Measurements from ENCODE around the gene MPL.

MPL gene

DNA sequence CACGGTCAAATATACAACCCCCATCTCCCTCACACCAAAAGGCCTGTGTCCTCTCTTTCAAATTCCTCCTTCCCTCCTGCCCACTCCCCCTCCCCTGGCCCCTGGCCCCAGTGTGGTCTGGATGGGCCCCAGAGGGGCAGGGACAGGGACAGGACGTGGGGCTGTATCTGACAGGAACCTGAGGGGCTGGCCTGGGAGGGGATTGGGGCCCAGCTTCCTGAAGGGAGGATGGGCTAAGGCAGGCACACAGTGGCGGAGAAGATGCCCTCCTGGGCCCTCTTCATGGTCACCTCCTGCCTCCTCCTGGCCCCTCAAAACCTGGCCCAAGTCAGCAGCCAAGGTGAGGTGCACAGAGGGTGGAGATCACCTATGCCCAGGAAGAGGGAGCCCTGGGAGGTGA lies at the start of gene MPL:
TSS of gene MPL (plus strand) at position 231 of the 400 bp plus-strand sequence. CDS start at position 262, 31 bp downstream.
- in situ Hi-C loops (cut with HindIII; ENCODE audit: low sequenced_read_pairs) = no loop called here

DNA sequence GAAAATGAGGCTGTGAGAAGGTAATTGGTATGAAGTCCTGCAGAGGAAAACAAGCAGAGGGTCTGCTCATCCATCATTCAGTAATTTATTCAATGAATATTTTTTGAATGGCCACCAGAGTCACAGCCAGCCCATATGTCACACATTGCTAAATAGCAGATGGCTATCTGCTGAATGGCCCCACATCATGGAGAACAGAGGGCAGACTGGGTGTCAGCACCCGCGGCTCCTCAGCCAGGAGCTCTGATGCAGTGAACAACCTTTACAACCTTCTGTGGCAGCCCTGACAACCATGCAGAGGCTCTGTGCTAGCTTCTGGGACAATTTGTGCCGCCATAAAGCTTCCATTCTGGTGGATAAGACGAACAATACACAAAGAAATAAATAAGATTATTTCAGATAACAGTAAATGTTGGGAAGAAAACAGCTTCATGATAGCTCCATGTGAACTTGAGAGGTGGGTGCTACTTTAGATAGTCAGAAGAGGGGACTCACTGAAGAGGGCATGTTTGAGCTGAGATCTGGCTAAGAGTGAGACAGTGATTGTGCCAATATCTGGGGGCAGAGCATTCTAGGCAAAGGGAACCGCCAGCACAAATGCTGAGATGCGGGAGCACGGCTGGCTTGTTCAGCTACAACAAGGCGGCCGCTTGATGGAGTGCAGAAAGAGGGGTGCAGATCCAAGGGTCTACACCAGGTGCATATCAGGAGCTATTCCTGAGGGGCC lies 49.4 kb upstream of the MPL start:
- in situ Hi-C loops (cut with HindIII; ENCODE audit: low sequenced_read_pairs) = no loop called here

DNA sequence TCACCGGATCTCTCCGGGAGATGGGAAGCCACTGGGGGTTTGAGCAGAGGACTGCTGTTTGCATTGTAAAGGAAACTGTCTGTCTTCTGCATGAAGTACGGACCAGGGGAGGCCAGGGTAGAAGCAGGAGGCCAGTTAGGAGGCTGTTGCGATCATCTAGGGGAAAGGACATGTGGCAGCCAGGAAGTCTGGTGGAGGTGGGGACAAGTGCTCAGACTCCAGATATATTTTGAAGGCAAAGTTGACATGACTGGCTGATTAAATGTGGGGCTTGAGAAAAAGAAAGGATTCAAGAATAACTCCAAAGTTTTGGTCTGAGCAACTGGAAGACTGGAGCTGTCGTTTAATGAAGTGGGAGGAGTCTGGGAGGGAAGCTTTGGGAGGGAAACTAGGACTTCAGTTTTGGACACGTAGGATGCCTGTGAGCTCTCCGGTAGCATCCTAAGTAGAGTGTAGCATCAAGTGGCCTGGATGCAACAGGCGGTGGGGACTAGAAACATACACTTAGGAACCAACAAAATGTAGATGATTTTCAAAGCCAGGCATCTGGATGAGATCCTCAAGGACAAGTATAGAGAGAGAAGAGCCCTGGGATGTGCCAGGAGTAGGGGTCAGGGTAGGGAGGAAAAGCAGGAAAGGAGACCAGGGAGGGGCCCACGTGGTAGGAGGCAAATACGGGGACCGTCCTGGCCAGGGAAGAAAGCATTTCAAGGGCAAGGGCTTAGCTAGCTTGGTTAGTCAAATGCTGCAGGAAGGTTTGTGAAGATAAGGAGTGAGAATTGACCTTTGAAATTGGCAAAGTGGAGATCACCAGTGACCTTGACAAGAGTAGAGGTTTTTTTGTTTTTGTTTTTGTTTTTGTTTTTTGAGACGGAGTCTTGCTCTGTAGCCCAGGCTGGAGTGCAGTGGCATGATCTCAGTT lies 48.6 kb upstream of the MPL start:
- in situ Hi-C loops (cut with HindIII; ENCODE audit: low sequenced_read_pairs) = no loop called here

DNA sequence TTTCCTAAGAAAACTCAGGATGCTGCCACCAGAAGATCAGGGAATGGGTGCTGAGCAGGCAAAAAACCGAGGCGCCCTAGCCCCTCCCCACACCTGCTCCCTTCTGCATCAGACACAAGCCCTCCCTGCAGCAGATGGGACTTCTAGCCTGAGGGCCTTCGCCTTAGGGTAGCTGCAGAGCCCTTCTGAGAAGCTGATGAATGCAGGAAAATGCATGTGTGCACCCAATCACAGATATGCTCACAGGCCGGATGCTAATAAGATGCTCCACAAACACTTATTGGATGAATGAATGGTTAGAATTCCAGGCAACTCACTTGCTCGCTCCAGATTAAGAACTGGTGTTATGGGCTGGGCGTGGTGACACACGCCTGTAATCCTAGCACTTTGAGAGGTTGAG lies 45.4 kb upstream of the MPL start:
- in situ Hi-C loops (cut with HindIII; ENCODE audit: low sequenced_read_pairs) = no loop called here

DNA sequence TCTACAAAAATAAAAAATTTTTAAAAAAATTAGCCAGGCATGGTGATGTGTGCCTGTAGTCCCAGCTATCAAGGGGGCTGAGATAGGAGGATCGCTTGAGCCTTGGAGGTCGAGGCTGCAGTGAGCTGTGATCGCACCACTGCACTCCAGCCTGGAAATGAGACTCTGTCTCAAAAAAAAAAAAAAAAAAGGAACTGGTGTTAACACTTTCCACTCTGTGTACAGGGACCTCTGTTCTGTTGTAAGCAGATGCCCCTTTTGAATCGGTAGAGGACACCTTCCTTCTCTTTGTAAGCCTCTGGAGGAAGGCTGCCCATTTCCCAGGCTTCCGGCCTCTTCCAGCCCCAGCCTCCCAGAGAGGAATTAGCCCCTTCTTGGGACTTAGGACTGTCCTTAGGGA lies 44.9 kb upstream of the MPL start:
- in situ Hi-C loops (cut with HindIII; ENCODE audit: low sequenced_read_pairs) = no loop called here

DNA sequence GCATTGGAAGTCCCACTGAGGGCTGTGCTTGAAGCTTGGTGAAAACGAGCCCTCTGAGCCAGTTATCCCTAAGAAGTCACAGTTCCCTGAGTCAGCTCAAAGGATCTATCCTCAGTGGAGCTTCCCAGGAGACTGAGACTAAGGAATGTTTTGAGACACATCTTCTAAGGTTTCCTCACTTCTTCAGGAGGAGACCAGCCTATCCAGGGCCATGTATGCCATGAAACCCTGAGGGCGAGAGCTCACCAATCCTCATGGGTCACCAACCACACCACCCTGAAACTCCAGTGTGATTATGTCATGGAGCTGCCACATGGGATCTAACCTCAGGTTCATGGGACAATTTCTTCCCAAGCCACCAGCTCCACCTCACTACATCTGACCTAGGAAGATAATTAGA lies 44.4 kb upstream of the MPL start:
- in situ Hi-C loops (cut with HindIII; ENCODE audit: low sequenced_read_pairs) = no loop called here

DNA sequence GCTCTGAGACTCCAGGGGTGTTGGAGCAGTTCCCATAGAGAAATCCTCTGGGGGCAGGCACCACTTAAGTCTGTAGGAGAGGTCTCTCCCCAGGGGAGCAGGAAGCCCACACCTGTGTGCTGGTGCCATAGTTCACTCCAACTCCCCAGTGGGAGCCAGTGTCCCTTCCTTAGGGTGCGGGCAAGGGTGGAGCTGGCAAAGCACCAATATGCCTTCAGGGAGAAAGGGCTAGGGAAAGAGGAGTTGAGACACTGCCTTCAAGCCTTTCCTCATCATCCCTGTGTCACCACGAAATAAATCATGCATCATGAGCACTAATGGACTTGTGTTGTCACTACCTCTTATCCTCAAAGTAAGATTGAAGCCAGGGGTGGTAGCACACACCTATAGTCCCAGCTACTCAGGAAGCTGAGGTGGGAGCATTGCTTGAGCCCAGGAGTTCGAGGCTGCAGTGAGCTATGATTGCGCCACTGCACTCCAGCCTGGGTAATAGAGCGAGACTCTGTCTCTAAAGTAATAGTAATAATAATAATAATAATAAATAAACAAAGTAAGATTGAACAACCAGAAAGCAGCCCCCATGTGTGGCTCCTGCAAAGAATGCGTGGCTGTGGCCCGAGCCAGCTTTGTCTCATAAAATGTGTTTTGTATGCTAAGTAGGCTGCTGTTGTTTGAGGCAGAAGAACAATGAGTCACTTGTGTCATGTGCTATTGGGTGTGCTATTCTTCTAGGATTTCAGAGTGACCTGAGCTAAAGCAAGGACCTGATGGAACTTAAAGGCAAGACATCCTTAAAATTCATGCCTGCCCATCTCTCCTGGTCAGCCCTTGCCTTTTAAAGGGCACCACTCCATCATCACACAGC lies 43.5 kb upstream of the MPL start:
- in situ Hi-C loops (cut with HindIII; ENCODE audit: low sequenced_read_pairs) = no loop called here

DNA sequence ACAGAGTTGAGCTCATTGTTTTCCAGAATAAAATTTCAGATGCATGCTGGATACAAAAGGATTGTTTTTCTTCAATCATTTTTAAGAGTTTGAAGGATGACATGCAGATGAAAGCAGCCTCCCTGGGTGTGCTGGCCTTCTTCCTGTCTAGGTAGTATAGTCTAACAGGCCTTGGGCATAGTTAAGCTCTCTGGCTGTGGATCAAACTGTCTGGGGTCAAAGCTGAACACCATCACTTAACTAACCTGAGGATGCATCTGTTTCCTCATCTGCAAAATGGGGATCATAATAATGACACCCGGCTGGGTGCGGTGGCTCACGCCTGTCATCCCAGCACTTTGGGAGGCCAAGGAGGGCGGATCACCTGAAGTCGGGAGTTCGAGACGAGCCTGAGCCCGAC lies 42.9 kb upstream of the MPL start:
- in situ Hi-C loops (cut with HindIII; ENCODE audit: low sequenced_read_pairs) = no loop called here

DNA sequence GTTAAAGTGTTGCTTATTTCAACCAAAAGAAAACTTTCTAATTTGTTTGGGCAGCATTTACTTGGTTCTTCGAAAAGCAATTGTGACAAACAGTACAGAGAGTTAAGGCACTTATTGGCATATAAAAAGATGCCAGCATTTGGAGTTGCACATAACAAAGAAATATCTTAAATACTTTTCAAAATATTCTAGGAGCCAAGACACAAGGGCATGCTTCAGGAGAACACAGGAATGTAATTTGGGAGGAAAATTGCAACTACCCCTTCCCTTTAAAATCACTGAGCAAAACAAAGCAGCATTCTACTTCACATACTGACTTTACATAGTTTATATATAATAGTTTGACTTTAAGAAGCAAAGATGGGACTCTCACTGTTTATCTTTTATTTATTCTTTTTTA lies 41.4 kb upstream of the MPL start:
- in situ Hi-C loops (cut with HindIII; ENCODE audit: low sequenced_read_pairs) = no loop called here

DNA sequence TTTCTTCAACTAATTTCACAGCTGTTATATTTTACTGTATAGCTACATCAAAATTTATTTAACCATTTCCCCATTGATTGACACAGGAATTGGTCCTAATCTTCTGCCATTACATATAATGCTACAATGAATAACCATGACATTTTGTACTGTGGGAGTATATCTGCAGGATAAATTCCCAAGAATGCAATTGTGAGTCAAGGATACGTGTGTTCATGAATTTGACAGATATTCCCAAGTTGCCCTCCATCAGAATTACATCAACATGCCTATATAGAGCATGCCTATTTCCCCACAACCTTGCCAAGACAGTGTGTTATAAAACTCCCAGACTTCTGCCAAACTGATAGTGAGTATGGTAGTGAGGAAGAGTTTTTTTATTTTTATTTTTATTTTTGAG lies 39.6 kb upstream of the MPL start:
- in situ Hi-C loops (cut with HindIII; ENCODE audit: low sequenced_read_pairs) = no loop called here

DNA sequence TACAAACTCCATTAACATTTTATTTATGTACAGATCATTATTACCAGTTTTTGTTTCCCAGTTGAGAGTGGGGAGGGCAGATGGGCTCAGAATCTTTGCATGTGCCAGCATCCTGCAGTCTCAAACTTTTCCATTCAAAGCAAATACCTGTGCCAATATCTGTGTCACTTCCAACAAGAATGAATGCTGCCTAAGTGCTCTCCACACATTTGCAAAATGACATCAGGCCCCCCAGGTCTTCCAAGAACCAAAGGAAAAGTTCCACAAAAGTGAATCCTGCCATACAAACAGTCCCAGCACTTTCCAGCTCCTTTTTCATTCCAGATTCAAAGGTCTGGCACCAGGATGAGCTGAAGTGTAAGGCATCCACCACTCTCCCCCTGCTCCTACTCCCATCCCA lies 38.5 kb upstream of the MPL start:
- in situ Hi-C loops (cut with HindIII; ENCODE audit: low sequenced_read_pairs) = no loop called here

DNA sequence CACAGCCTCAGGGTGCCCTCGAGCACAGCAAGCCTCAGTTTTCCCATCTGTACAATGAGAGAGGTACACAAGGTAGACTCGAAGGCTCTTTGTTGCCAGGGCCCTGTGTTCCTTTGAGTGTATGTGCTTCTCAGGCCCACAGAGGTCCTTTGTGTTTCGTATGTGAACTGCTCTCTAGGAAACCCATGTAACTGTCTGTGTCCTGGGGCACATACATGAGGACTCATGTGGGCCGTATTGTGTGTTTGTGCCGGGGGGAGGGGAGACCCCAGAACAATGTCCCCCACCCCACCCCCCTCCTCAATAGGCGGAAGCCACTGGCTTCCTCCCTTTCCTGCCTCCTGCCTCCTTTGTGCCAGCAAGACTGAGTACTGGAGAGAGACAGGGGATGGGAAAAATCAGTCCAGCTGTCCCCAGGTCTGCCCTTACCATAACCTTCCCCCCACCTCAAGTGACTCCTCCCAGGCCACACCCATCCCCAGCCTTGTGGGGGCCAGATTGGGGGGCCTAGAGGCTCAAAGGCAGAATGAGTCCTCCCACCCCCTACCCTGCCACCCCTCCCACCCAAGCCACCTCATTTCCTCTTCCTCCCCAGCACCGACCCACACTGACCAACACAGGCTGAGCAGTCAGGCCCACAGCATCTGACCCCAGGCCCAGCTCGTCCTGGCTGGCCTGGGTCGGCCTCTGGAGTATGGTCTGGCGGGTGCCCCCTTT lies 37.1 kb upstream of the MPL start, which contains the start of gene TIE1:
TSS of gene TIE1 (plus strand) at position 605 of the 717 bp plus-strand sequence. CDS start at position 695, 90 bp downstream.
- in situ Hi-C loops (cut with HindIII; ENCODE audit: low sequenced_read_pairs) = no loop called here

DNA sequence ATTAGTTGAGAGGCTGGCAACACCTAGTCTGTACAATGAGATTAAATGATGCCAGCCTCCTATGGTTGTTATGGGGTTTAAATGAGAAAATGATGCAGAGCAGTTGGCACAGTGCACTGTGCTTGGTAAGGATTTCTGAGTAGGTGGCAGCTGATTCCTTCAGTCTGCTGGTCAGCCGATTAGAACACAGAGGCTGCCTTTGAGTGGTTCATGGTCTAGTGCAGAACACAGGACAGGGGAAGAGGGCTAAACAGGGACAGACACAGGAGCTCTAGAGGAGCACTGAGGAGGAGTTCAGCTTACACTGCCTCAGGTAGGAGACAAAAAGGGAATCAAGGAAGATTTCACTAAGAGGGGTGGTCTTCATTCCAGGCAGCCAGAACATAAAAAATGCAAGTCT lies 35.4 kb upstream of the MPL start:
- in situ Hi-C loops (cut with HindIII; ENCODE audit: low sequenced_read_pairs) = no loop called here

DNA sequence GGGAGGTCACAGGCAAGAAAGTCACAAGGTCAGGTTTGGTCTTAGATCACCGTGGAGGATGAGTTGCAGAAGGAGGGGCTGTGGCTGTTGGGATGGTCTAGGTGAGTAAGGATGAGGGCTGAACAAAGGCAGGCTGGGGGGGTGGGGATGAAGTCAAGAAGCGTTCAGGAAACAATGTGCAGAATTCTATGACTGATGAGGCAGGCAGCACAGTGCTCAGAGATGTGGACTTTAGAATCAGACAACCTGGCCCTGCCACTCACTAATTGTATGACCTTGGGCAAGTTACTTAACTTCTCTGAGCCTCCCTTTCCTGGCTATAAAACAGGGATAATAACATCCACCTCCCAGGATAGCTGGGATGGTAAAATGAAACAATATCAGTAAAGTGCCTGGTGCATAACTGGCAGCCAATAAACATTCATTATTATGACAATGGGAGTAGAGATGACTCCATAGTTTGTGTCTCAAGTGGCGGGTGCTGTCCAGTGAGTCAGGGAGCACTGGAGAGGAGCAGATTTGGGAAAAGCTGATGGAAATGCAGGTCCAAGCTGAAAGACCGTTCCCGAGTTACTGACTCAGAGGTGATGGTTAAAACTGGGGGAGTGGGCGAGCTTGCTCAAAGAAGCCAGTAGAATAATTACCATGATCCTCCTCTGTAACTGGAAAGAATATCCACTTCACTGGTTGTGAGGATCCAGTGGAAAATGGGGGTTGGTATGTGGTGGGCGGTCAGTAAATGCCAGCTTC lies 34.7 kb upstream of the MPL start:
- in situ Hi-C loops (cut with HindIII; ENCODE audit: low sequenced_read_pairs) = no loop called here

DNA sequence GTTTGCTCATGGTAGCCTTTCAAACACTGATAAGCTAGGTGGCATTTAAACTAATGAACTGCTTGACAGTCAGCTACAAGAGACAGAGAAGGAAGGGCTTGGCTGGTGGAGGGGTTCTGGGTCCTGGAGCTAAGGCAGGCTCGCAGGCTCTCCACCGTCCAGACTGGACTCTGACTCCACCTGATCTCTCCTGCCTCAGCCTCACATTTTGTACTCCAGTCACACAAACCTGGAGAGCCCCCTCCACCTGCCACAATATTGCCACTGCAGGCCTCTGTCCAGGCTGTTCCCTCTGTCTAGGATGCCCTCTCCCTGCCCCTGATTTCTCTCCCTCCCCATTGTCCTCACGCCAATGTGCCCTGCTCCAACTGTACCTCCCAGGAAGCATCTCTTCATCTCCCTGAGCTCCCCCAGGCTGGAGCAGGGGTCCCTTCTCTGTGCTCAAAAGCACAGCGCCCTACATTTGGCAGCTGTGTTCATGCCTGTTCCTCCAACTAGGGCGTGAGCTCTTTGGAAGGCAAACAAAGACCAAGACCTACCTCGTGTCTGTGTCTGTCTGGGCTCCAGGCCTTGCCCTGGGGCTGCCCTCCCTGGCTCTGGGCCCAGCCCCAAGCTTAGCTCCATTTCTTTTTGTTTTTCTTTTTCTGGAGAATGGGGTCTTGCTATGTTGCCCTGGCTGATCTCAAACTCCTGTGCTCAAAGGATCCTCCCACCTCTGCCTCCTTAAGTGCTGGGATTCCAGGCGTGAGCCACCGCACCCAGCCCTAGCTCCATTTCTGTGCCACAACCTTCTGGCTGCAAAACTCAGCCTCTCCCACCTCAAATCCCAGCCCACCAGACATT lies 33.9 kb upstream of the MPL start:
- in situ Hi-C loops (cut with HindIII; ENCODE audit: low sequenced_read_pairs) = no loop called here

DNA sequence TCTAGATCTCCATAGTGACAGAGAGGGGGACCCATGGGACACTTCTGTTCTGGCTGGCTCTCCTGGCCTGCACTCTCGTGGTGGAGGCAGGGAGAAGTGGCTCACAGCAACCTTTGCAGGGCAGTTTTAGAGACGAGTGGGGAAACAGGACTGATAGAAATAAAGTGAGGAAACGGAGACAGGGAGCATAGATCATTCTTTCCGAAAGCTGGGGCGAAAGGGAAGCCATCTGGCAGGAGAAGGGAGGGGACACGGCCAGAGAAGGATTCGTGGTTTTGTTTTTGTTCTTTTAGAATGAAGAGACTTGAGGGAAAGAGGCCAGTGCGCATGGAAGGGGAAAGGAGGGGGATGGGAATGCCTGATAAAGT lies 33.3 kb upstream of the MPL start:
- in situ Hi-C loops (cut with HindIII; ENCODE audit: low sequenced_read_pairs) = no loop called here

DNA sequence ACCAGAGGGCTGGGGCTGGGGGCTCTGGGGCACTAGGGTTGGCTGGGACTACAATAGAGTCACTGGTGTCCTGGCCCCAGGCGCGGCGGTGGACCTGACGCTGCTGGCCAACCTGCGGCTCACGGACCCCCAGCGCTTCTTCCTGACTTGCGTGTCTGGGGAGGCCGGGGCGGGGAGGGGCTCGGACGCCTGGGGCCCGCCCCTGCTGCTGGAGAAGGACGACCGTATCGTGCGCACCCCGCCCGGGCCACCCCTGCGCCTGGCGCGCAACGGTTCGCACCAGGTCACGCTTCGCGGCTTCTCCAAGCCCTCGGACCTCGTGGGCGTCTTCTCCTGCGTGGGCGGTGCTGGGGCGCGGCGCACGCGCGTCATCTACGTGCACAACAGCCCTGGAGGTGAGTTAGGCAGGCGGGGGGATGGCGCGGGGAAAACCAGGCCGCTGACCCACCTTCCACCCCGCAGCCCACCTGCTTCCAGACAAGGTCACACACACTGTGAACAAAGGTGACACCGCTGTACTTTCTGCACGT lies 32.8 kb upstream of the MPL start:
- in situ Hi-C loops (cut with HindIII; ENCODE audit: low sequenced_read_pairs) = no loop called here

DNA sequence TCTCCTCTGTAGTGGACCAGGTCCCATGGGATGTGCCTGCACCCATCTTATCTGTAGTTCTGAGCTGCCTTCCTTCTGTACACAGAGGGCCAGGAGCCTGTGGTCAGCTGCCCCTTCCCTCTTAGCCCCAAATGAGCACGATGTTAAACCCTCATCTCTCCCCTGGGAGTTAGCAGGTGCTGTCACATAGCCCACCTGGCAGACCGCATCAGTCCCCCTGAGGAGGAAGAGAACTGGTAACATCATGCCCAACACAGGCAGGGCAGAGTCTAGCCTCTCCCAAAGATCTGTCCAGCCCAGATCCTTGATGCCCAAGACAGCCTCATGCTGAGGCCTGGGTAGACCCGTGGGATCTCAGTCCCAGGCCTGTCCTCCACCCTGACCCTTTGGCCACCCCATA lies 32.2 kb upstream of the MPL start:
- in situ Hi-C loops (cut with HindIII; ENCODE audit: low sequenced_read_pairs) = no loop called here
